ENCODE data around the gene CFAP77.
A peak's percentile ranks its signal among the peaks of the same experiment; 100 is the strongest.
"Not testable (repeated sequence)": the region's sequence is repeated elsewhere in the genome, so short reads cannot be mapped to it uniquely, and the experiment has no call there.

Gene CFAP77

GRCh38 chr9:132370592-132370991 lies 39.4 kb upstream of the CFAP77 start:
- TF ChIP-seq FOXA1 (IDR thresholded peaks at IDR 0.05), result no peak
- TF ChIP-seq PKNOX1 (IDR thresholded peaks at IDR 0.05), result peak; percentile 81
- no peak for TF ChIP-seq CTBP1 (IDR thresholded peaks at IDR 0.05; ENCODE audit: borderline replicate concordance)
- TF ChIP-seq ZNF384 (IDR thresholded peaks at IDR 0.05), result no peak
- ChIA-PET CTCF (no interaction called here), POLR2A (no interaction called here)
- DNase-seq (ENCODE audit: extremely low spot score), result no peak

DNA sequence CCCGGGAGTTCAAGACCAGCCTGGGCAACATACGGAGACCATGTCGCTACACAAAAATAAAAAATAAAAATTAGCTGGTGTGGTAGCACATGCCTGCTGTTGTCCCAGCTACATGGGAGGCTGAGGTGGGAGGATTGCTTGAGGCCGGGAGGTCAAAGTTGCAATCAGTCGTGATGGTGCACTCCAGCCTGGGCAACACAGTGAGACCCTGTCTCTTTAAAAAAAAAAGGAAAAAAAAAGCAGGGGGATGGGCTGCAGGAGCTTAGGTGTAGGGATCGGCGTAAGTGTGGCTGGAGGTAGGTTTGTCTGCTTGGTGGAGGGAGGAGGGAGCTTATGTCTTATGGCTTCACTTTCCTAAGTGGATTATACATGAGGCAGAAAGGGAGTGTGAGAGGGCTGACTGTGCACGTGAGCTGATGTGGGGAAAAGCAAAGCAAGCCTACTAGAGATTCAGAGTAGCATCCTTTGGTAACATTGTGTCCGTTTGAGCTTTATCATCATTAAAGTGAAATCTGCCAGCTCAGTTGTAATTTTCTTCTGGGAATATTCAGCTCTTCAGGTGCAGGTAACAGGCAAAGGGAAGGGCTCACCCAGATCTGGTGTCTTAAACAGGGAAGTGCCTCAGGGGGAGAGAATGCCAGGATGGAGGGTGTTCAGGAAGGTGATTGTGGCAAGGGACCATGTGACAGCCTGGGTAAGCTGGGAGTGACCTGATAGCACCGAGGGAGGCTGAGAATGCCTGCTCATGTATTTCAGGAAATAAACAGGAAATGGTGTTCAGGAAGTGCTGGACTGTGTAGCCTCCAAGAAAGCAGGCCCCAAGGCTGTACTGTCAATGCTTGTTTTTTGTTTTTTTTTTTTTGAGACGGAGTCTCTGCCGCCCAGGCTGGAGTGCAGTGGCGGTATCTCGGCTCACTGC lies 37.6 kb upstream of the CFAP77 start:
- POLR2A ChIA-PET, result interaction anchor here (0.7 kb wide), 1 partner anchor 18 kb away, joined by 3 read pairs; the partner anchor contains the start of gene SETX

DNA sequence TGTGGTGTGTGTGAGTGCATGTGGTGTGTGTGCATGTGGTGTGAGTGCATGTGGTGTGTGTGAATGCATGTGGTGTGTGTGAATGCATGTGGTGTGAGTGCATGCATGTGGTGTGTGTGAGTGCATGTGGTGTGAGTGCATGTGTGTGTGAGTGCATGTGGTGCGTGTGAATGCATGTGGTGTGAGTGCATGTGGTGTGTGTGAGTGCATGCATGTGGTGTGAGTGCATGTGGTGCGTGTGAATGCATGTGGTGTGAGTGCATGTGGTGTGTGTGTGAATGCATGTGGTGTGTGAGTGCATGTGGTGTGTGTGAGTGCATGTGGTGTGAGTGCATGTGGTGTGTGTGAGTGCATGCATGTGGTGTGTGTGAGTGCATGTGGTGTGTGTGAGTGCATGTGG lies 32.2 kb upstream of the CFAP77 start:
- DNase-seq (ENCODE audit: extremely low spot score); POLR2A ChIA-PET; CTCF ChIA-PET: not testable (repeated sequence)

More for the DNA sequence above, 37.6 kb upstream of the CFAP77 start:
- TF ChIP-seq ARNT (IDR thresholded peaks at IDR 0.05), result no peak
- TF ChIP-seq TARDBP (IDR thresholded peaks at IDR 0.05), result no peak
- TF ChIP-seq ELF4 (IDR thresholded peaks at IDR 0.05), result no peak
- TF ChIP-seq HDGF (IDR thresholded peaks at IDR 0.05; ENCODE audit: borderline replicate concordance), result no peak
- no peak for TF ChIP-seq FOXM1 (IDR thresholded peaks at IDR 0.05; ENCODE audit: borderline replicate concordance)
- no peak for TF ChIP-seq FOXK2 (IDR thresholded peaks at IDR 0.05)
- no peak for DNase-seq (ENCODE audit: extremely low spot score)
- CTCF ChIA-PET, result no interaction called here

- DNase-seq (ENCODE audit: extremely low spot score); POLR2A ChIA-PET; CTCF ChIA-PET: not testable (repeated sequence)
Measured at GRCh38 chr9:132378416-132378815, 31.6 kb upstream of the CFAP77 start.

DNA sequence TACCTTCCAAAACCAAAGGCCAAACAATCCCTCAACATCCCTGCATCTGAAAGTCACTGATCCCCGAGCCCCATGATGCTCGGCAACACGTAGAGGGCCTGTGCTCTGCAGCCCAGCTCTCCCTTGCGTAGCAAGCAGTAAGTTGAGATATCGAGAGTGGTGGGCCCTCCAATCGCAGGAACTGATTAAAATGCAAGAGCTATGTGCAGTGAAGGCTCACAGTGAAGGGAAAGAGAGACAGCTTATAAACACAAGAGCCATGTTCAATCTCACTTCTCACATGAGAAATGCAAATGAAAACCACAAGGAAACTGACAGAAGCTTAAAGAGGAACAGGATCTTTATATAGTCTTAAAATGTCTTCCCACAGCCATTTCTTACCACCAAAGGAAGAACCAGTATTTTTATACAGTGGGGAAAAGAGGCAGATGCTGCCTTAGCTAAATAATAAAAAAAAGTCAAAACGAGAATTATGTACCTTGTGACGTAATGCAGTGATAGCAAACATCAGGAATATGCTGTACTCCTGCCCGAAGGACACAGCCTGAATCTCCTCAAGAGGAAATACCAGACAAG lies 28.0 kb upstream of the CFAP77 start:
- no peak for DNase-seq (ENCODE audit: extremely low spot score)
- POLR2A ChIA-PET, result no interaction called here
- CTCF ChIA-PET, result no interaction called here
- TF ChIP-seq TARDBP (IDR thresholded peaks at IDR 0.05) (no peak), BHLHE40 (IDR thresholded peaks at IDR 0.05; ENCODE audit: borderline replicate concordance) (no peak), HDGF (IDR thresholded peaks at IDR 0.05; ENCODE audit: borderline replicate concordance) (no peak), SUZ12 (IDR thresholded peaks at IDR 0.05) (no peak), SP1 (IDR thresholded peaks at IDR 0.05) (no peak), ZNF384 (IDR thresholded peaks at IDR 0.05) (no peak), NFRKB (IDR thresholded peaks at IDR 0.05) (no peak), FOXM1 (IDR thresholded peaks at IDR 0.05; ENCODE audit: borderline replicate concordance) (no peak), ELF4 (IDR thresholded peaks at IDR 0.05) (no peak), FOXA1 (IDR thresholded peaks at IDR 0.05) (no peak), ARNT (IDR thresholded peaks at IDR 0.05) (no peak), L3MBTL2 (conservative IDR thresholded peaks at IDR 0.05) (no peak), FOXK2 (IDR thresholded peaks at IDR 0.05) (no peak), CTBP1 (IDR thresholded peaks at IDR 0.05; ENCODE audit: borderline replicate concordance) (no peak), LEF1 (IDR thresholded peaks at IDR 0.05; ENCODE audit: borderline replicate concordance) (no peak), PKNOX1 (IDR thresholded peaks at IDR 0.05) (no peak)

DNA sequence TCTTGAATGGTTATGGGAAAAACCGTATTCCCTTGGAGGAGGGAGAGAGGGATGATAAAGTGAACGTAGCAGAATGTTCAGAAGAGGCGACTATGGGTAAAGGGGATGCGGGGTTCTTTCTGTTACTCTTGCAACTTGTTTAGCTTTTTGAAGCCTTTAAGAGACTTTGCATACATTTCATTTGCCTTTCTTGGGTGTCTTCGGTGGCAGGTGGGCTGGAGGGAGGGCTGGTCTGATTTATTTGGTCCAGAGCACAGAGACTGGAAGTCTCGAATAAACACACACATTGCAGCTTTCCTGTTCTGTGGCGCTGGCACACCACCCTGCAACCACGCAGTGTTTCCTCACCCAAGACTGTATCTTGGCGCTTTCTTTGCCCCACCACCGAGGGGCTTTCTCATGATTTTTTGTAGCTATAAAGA lies 26.5 kb upstream of the CFAP77 start:
- CTCF ChIA-PET, result no interaction called here
- POLR2A ChIA-PET, result no interaction called here
- no peak for TF ChIP-seq ZNF384 (IDR thresholded peaks at IDR 0.05)
- no peak for TF ChIP-seq NFRKB (IDR thresholded peaks at IDR 0.05)
- no peak for TF ChIP-seq CTBP1 (IDR thresholded peaks at IDR 0.05; ENCODE audit: borderline replicate concordance)
- no peak for TF ChIP-seq LEF1 (IDR thresholded peaks at IDR 0.05; ENCODE audit: borderline replicate concordance)
- TF ChIP-seq SUZ12 (IDR thresholded peaks at IDR 0.05), result no peak
- TF ChIP-seq HDGF (IDR thresholded peaks at IDR 0.05; ENCODE audit: borderline replicate concordance), result no peak
- TF ChIP-seq ARNT (IDR thresholded peaks at IDR 0.05), result no peak
- no peak for TF ChIP-seq FOXM1 (IDR thresholded peaks at IDR 0.05; ENCODE audit: borderline replicate concordance)
- no peak for TF ChIP-seq FOXK2 (IDR thresholded peaks at IDR 0.05)
- no peak for TF ChIP-seq ELF4 (IDR thresholded peaks at IDR 0.05)
- TF ChIP-seq FOXA1 (IDR thresholded peaks at IDR 0.05), result no peak
- TF ChIP-seq BHLHE40 (IDR thresholded peaks at IDR 0.05; ENCODE audit: borderline replicate concordance), result no peak
- TF ChIP-seq SP1 (IDR thresholded peaks at IDR 0.05), result no peak
- no peak for TF ChIP-seq TARDBP (IDR thresholded peaks at IDR 0.05)
- no peak for TF ChIP-seq PKNOX1 (IDR thresholded peaks at IDR 0.05)
- no peak for DNase-seq (ENCODE audit: extremely low spot score)

DNA sequence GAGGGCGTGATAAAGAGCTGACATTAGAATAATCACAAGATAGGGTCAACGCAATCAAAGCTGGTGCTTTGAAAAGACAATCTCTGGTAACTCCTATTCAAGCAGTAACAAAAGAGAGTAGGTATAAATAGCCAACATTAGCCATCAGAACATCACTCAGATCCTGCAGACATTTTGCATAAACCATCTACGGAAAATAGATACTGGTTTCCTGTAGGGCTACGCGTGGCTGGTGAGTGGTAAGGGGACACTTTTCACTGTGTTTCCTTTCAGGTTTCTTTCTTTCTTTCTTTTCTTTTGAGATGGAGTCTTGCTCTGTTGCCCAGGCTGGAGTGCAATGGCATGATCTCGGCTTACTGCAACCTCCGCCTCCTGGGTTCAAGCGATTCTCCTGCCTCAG lies 25.6 kb upstream of the CFAP77 start:
- CTCF ChIA-PET, result no interaction called here
- no peak for TF ChIP-seq TARDBP (IDR thresholded peaks at IDR 0.05)
- no peak for TF ChIP-seq ELF4 (IDR thresholded peaks at IDR 0.05)
- TF ChIP-seq HDGF (IDR thresholded peaks at IDR 0.05; ENCODE audit: borderline replicate concordance), result no peak
- TF ChIP-seq NFRKB (IDR thresholded peaks at IDR 0.05), result no peak
- TF ChIP-seq CTBP1 (IDR thresholded peaks at IDR 0.05; ENCODE audit: borderline replicate concordance), result no peak
- TF ChIP-seq ZNF384 (IDR thresholded peaks at IDR 0.05), result no peak
- POLR2A ChIA-PET, result no interaction called here
- no peak for DNase-seq (ENCODE audit: extremely low spot score)

All from HEK293T (cell line).